Fibroblast of villous mesenchyme (primary cell): ENCODE results near the gene ACMSD. TPM values are rescaled to one million over a fixed set of nuclear protein-coding genes. Genes with fewer than 3 reads are reported as not detected.
A peak's percentile ranks its signal among the peaks of the same experiment; 100 is the strongest.
"Not testable (repeated sequence)": the region's sequence is repeated elsewhere in the genome, so short reads cannot be mapped to it uniquely, and the experiment has no call there.

Experiments
- DNase-seq: peaks from one replicate; pipeline ENCODE4 v3.0.0-alpha.2; 2010; ENCODE audit warnings: low read depth
- H3K4me3 ChIP-seq: 2 replicates; pipeline ENCODE4 v1.5.1; 2011; ENCODE audit warnings: low read depth, mild to moderate bottlenecking, low read length
- CTCF ChIP-seq: IDR thresholded peaks from 2 replicates; pipeline ENCODE4 v1.5.1; 2012; ENCODE audit warnings: low read depth, mild to moderate bottlenecking, low read length; ENCODE audit not compliant: insufficient read depth
- total RNA-seq: library from RNA; depleted of rRNA; stranded (reverse); fragments of >200 nt; gene quantifications from 2 replicates; pipeline ENCODE4 v1.2.3, GENCODE V29; 2012

Gene ACMSD
- total RNA-seq, 1 donor: not detected

DNA sequence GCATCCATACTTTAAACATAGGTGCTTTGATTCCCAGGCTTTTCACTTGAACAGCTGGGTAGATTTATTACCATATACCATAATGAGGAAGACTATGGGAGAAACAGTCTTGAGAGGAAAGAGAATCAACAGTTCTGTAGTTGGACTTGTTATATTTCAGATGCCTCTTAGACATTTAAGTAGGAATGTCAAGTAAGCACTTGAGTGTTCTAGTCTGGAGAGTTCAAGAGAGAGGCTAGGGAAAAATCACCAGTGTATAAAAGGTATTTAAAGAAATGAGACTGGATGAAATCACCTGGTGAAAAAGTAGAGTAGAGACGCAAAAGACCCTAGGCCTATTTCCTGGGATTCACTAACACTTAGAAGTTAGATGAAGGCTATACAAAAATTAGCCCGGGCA is 66.8 kb downstream of the ACMSD start:
- DNase-seq: no peak
- no peak overlapping the region for H3K4me3 ChIP-seq
- TF ChIP-seq CTCF: no peak

DNA sequence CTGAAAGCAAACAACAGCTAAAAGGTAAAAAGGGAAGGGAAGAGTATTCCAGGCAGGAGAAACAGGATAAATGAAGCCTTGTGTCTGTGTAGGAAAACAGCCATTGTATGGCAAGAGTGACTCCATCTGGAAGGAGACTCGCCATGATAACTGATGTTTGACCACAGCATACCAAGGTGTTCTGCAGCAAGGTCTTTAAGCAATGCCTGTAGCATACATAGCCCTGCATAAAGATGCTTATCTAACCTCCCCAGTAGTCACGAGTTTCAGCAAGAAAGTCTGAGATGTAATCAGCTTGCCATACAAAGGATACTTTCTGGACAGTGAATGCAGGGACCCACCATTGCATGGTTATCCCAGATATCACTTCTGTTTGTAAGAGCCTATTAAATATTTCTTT is 68.3 kb downstream of the ACMSD start:
- TF ChIP-seq CTCF: no peak
- peak; percentile 2 for DNase-seq
- H3K4me3 ChIP-seq: no peak overlapping the region

DNA sequence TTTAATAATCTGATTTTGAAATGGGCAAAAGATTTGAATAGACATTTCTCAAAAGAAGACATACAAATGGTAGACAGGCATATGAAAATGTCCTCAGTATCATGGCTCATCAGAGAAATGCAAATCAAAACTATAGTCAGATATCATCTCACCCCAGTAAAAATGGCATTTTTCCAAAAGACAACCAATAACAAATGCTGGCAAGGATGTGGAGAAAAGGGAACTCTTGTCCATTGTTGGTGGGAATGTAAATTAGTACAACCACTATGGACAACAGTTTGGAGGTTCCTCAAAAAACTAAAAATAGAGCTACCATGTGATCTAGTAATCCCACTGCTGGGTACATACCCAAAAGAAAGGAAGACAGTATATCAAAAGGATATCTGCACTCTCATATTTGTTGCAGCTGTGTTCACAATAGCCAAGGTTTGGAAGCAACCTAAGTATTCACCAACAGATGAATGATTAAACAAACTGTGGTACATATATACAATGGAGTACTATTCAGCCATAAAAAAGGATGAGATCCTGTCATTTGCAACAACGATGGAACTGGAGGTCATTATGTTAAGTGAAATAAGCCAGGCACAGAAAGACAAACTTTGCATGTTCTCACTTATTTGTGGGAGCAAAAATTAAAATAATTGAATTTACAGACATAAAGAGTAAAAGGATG is 69.2 kb downstream of the ACMSD start:
- not testable (repeated sequence) for DNase-seq, H3K4me3 ChIP-seq

DNA sequence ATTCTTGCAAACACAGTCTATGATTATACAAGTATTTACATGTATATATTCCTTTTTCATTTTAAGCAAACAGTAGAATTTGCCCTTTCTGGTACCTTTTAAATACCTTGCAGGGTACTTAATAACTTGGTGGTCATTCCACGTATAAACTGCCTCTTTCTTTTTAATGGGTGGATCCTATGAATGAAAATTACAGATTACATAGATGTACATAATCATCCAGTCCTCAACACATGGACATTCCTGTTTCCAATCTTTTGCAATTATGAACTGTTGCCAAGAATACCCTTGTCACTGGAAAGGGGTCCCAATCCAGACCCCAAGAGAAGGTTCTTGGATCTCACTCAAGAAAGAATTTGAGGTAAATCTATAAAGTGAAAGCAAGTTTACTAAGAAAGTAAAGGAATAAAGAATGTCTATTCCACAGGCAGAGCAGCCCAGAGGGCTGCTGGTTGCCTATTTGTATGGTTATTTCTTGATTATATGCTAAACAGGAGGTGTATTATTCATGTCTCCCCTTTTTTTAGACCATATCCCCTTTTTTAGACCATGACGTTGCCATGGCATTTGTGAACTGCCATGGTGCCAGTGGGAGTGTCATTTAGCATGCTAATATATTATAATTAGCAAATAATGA is 72.5 kb downstream of the ACMSD start:
- H3K4me3 ChIP-seq: no peak overlapping the region
- no peak for DNase-seq
- no peak for TF ChIP-seq CTCF

DNA sequence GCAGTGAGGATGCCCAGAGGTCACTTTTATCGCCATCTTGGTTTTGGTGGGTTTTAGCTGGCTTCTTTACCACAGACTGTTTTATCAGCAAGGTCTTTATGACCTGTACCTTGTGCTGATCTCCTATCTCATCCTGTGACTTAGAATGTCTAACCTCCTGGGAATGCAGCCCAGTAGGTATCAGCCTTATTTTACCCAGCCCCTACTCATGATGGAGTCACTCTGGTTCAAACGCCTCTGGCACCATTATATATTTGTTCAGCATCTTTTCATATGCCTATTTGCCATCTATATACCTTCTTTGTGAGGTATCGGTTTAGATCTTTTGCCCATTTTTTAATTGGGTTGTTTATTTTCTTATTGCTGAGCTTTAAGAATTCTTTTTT is 73.0 kb downstream of the ACMSD start:
- no peak for TF ChIP-seq CTCF
- no peak overlapping the region for H3K4me3 ChIP-seq
- no peak for DNase-seq

DNA sequence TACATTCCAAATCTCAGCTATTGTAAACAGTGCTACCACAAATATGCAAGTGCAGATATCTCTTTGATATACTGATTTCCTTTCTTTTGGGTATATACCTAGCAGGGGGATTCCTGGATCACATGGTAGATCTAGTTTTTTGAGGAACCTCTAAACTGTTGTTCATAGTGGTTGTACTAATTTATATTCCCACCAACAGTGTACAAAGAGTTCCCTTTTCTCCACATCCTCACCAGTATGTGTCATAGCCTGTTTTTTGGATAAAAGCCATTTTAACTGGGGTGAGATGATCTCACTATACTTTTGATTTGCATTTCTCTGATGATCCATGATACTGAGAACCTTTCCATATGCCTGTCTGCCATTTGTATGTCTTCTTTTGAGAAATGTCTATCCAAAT is 73.9 kb downstream of the ACMSD start:
- no peak overlapping the region for H3K4me3 ChIP-seq
- no peak for DNase-seq
- TF ChIP-seq CTCF: no peak

GRCh38 chr2:134917360-134917865 is 79.0 kb downstream of the ACMSD start:
- no peak for TF ChIP-seq CTCF
- no peak for DNase-seq
- peak overlapping the region; percentile 94 for H3K4me3 ChIP-seq
